CD4-positive, alpha-beta T cell treated with Interleukin-17A for 1 hour (primary cell): Measurements from ENCODE around the gene PRRT1B.

Source experiments
- DNase-seq: peaks from one replicate; pipeline ENCODE4 v3.0.0-alpha.2; 2020

The PRRT1B gene

DNA sequence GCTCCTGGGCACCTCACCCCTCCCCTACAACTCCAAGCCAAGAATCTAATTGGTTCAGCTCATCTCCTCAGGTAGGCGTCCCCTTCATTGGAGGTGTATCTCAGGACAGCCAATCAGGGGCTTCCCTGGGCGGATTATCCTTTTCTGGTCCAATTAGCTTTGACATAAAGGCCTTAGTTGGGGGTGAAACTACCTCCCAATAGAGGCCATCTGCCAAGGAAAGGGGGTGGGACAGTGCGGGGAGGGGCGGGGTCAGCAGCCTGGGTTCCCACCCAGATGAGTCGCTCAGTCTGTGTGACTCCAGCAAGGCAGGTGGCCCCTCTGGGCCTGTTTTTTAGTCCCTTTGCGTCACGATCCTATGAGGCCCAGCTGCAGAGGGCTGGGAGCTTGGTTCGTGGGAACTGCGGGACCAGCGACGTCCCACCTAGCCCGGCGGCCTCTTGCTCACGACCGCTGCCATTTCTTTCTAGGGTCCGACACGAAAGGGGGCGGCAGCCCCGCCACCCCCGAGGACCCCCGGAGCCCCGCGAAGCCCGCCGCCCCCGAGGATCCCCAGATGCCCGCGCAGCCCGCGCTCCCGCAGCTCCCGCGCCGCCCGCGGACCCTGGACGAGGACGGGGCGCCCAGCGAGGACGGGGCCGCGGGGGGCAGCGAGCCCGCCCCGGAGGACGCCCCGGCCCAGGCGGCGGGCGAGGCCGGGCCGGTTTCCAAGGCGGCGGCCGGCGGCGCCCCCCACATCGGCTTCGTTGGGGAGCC, 8.9 kb downstream of the PRRT1B start:
- DNase-seq, result no peak

- no peak for DNase-seq
These were observed 9.6 kb downstream of the PRRT1B start for GRCh38 chr9:131554843-131555351.

GRCh38 chr9:131555841-131556673, 10.7 kb downstream of the PRRT1B start:
- DNase-seq, result no peak

DNA sequence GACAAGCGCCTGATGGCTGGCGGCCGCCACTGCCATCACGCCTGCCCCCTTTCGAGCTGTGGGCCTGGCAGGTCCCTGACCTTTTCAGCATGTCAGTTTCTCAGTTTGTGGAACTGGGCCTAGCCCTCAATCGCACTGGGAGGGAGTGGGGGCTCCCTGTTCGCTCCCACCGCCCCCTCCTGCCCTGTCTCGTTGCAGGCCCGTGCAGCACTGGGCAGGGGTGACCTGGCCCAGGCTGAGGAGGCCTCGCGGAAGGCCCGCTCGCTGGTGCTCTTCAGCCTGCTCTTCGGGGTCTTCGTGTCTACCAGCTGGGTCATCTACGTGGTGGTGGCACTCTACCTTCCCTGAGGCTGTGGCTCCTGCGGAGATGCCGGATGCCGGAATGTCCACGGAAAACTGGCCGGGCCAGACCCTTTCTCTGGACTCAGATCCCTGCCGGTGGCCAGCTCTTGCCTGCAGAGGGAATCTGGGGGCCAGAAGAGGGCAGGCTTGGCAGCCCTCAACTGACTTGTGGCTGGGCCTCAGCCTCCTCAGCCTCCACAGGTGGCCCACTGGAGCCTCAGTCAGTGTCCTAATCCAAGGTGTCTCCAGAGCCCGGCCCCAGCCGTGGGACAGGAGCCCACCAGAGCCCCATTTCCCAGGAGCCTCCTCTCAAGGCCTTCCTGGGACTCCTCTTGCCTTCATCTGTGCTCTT, 12.7 kb downstream of the PRRT1B start:
- DNase-seq, result no peak

DNA sequence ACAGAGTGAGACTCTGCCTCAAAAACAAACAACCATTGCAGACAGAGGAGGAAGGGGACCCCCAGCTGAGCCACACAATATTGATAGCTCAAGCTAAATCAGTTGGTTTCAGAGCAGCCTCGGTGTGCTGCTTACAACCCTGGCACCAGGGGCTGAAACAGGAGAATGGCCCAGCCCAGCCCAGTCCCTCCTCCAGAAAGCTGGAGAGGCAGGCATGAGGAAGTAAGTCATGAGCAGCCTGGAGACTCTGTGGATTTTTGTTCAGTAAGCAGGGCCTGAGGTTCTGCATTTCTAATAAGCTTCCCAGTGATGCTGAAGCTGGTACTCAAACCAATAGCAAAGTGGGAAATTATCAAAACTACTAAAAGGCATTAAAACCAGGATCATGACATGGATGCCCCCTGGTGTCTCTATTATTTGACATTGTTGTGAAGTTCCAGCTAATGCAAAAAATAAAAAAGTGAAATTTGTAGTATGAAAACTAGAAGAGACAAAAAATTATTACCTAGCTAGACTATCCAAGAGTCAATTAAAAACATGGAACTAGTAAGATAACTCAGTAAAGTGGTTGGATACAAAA, 14.2 kb downstream of the PRRT1B start:
- no peak for DNase-seq

GRCh38 chr9:131562032-131562959, 17.0 kb downstream of the PRRT1B start:
- no peak for DNase-seq

DNA sequence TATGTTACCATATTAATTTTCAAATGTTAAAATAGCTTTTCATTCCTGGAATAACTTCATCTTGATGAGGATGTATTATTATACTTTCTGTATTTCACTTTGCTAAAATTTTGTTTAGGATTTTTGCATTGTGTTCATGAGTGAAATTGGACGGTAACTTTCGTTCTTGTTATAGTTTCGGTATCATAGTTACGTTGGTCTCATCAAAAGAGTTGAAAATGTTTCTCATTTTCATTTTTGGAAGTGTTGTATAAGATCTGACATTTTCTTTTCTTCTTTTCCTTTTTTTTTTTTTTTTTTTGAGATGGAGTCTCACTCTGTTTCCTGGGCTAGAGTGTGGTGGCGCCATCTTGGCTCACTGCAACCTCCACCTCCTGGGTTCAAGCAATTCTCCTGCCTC, 20.0 kb downstream of the PRRT1B start:
- DNase-seq, result no peak

- no peak for DNase-seq
These were observed 20.8 kb downstream of the PRRT1B start for GRCh38 chr9:131566158-131566557.

DNA sequence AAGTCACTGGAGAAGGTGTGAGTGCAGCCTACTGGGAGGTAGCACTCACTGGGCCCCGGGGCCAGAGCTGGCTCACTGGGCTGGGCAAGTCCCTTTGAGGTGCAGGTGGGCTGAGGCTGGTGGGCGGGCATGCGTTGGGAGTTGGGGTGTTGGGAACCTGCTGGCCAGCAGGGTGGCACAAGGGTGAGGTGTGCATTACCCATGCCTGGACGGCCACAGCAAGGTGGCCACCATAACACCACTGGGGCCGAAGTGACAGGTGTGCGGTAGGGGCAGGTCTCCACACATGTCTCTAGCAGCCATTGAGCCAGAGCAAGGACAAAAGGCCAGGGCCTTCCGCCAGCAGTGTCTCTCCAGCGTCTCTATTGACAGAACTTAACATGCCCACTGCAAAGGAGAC, 22.6 kb downstream of the PRRT1B start:
- no peak for DNase-seq

GRCh38 chr9:131574730-131575640, 29.7 kb downstream of the PRRT1B start:
- no peak for DNase-seq

DNA sequence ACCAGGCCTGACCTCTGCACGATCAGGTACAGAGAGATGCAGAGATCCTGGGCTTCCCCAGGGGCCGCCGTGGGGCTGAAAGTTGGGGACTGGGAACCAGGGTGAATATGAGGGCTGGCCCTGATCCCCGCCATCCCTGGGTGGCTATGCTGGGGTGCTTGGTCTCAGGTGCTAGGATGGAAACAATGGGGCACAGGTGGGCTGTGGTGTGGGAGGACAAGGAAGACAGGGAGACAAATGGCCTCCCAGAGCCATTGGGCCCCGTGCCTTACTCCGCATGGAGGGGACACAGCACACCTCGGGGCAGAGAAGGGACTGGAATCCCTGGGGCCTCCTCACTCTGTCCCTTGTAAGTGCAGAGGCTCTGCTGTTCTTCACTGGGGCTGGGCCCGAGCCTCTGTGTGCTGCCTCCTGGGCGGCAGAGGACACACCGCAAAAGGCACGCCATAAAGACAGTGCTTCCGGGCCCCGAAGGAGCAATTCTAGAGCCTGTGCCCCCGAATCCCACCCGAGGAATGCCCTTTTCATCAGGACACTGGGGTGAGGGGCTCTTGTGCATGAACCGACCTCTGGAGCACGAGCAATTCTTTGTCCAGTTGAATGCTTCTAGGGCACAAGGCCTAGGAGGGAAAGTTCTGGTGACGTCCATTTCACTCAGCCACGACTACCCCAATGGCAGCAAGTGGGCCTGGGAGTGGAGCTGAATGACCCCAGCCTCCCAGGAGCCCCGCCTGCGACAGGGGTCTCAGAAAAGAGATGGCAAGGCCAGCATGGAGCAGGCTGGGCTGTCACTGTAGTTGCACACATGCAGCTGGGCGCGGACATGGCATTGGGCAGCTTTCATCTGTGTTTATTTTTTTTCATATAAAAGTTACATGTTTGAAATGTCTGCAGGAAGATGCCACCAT, 30.9 kb downstream of the PRRT1B start:
- DNase-seq, result no peak

DNA sequence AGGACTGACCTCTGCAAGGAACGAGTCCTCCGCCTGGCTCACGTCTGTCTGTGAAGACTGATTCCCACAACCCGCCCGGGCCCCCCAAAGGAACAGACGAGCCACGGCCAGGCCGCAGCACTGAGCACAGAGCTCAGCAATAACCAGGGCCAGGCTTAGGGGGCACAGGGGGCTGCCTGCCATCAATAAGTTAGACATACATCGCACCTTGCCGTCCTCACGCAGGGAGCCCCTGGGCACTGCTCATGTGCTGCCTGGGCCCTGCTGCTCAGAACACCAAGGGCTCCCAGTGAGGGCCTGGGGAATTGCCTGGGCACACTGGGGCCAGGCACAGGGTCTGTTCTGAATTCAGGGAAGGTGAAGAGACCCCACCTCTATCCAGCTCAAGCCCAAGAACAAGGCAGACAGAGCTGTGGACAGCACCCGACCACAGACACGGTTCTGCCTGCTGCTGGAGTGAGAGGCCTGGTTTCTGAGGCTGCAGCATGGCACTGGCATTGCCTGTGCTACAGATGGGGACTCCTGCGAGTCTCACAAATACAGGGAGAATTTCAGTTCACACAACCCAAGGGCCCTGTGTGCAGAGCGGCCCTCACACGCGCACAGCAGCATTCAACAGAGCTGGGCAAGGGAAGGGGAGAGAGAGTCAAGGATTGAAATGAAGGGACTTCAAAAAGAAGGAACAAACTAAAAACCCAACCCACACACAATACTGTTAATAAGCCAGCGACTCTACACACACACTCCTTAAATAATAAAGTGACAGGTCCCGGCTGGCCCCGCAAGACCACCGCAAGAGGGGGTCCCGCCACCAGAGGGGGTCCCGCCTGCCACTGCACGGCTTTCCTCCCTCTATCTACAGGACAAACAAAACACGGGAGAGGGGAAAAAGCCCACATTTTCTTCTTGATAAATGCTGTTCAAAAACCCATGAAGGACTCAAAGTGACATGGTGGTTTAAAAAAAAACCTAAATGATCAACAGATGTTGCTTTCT, 32.0 kb downstream of the PRRT1B start:
- DNase-seq, result no peak

DNA sequence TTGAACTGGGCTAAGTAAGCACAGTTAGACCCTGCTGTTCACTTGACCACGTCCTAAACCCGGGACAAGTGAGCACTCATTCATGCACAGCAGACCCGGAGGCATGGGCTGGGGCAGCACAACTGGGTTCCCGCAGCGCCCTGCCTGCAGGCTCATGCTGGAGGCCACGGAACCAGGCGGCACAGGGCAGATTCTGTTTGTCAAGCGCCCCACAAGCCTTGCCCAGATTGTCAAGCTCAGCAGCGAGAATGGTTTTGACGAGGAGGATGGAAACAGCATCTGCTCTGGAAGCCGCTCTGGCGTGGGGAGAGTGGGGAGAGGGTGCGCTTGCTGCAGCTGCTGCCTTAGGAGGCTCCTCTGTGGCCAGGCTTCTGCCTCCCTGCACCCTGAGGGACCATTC, 32.7 kb downstream of the PRRT1B start:
- DNase-seq, result no peak

- peak; percentile 62 for DNase-seq
These were observed 33.6 kb downstream of the PRRT1B start for GRCh38 chr9:131578731-131579504.

GRCh38 chr9:131579789-131580211, 34.5 kb downstream of the PRRT1B start:
- DNase-seq, result no peak

DNA sequence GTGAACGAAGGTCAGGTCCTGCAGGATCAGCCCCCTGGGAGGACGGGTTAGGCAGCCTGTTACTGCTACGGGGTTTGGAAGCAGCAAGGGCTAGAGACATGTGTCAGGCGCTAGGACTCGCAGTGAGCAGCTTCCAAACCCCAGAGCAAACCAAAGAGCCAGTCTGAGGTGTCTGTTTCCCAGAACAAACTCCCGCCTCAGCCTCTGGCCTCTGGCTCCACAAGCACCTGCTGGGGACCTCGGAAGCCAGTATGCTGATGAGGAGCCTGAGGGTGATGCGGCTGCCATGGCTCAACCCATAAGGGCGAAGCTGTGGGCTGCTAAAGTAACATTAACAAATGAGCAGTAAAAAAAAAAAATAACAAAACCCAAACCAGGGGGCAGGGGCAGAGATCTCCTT, 35.0 kb downstream of the PRRT1B start:
- DNase-seq, result no peak

DNA sequence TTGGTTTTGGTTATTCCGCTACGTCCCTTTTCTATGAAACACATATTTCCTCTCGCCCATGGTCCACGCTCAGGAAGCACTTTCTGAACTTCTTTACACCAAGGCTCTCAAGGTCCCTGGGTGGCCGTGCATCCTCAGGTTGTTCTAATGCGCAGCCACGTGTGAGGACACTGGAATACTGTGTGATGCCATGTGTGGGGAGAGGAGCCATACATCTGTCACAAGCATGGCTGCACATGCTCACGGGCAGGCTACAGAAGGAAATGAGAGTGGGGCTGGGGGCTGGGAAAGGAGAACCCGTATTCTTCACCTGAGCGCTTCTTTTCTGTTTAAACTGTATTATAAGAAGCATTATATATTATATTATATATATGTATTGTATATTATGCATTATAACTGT, 36.7 kb downstream of the PRRT1B start:
- no peak for DNase-seq
